ENCODE results near the gene RHOU.

The RHOU gene

GRCh38 chr1:228786361-228787129 is 51.3 kb downstream of the RHOU start:
- DNase-seq, result no peak

- DNase-seq, result no peak
Observed at GRCh38 chr1:228791791-228792190, 56.5 kb downstream of the RHOU start.

- DNase-seq, result no peak
Observed at GRCh38 chr1:228792601-228793000, 57.3 kb downstream of the RHOU start.

- no peak for DNase-seq
Observed at GRCh38 chr1:228793032-228793431, 57.8 kb downstream of the RHOU start.

- DNase-seq, result no peak
Observed at GRCh38 chr1:228794173-228794572, 58.9 kb downstream of the RHOU start.

GRCh38 chr1:228794810-228795209 is 59.5 kb downstream of the RHOU start:
- DNase-seq, result no peak

- no peak for DNase-seq
Observed at GRCh38 chr1:228795596-228795995, 60.3 kb downstream of the RHOU start.
